HL-60 (cell line): ENCODE results near the gene TEFM.
A peak's percentile ranks its signal among the peaks of the same experiment; 100 is the strongest.
"Not testable (repeated sequence)": the region's sequence is repeated elsewhere in the genome, so short reads cannot be mapped to it uniquely, and the experiment has no call there.

ENCODE experiments used
- DNase-seq, 2 experiments: peaks; one replicate each; pipeline ENCODE4 v3.0.0-alpha.2; 2010 to 2020; ENCODE audit warnings: low read depth in 1 of 2, low spot score in 1 of 2
- H3K27ac ChIP-seq: fragments of 250-450 bp; sonication (Bioruptor Pico); replicated peaks from 2 replicates; pipeline ENCODE4 v1.5.1; 2020; ENCODE audit warnings: mild to moderate bottlenecking, moderate library complexity
- H3K27me3 ChIP-seq: fragments of 250-450 bp; sonication (Bioruptor Pico); 2 replicates; pipeline ENCODE4 v1.5.1; 2021; ENCODE audit warnings: mild to moderate bottlenecking, moderate library complexity; ENCODE audit not compliant: insufficient read depth, poor library complexity, severe bottlenecking
- H3K4me3 ChIP-seq: replicated peaks from 2 replicates; pipeline ENCODE4 v1.5.1; 2011; ENCODE audit warnings: mild to moderate bottlenecking, control low read depth, low read length; ENCODE audit not compliant: insufficient read depth
- CTCF ChIP-seq: IDR thresholded peaks from one replicate; pipeline ENCODE4 v1.5.1; 2011; ENCODE audit warnings: low read length, control low read depth, inconsistent platforms; ENCODE audit not compliant: insufficient read depth
- GABPA ChIP-seq: IDR thresholded peaks from 2 replicates; pipeline ENCODE4 v1.6.1; 2012; ENCODE audit warnings: low read depth
- POLR2AphosphoS5 ChIP-seq: IDR thresholded peaks from 2 replicates; pipeline ENCODE4 v1.6.1; 2012; ENCODE audit warnings: low read depth
- REST ChIP-seq: IDR thresholded peaks from 2 replicates; pipeline ENCODE4 v1.6.1; 2012; ENCODE audit warnings: low read depth; ENCODE audit not compliant: insufficient replicate concordance
- SPI1 ChIP-seq: IDR thresholded peaks from 2 replicates; pipeline ENCODE4 v1.6.1; 2012; ENCODE audit warnings: low read depth, mild to moderate bottlenecking, borderline replicate concordance

TEFM gene

GRCh38 chr17:30939051-30939689 lies 33.1 kb upstream of the TEFM start:
- no peak for TF ChIP-seq POLR2AphosphoS5
- no peak for TF ChIP-seq REST
- no peak for TF ChIP-seq SPI1
- no peak for TF ChIP-seq CTCF
- TF ChIP-seq GABPA: no peak
- H3K4me3 ChIP-seq: no peak overlapping the region
- no peak overlapping the region for H3K27ac ChIP-seq
- no peak for DNase-seq
- H3K27me3 ChIP-seq: no peaks in the 10 kb centered on the region

GRCh38 chr17:30933966-30934365 lies 27.9 kb upstream of the TEFM start:
- H3K27me3 ChIP-seq: no peaks in the 10 kb centered on the region
- no peak overlapping the region for H3K4me3 ChIP-seq
- H3K27ac ChIP-seq: no peak overlapping the region
- peak in 1 of 2 experiments; percentile 42 for DNase-seq
- TF ChIP-seq SPI1 (peak; percentile 91), CTCF (no peak)

GRCh38 chr17:30931582-30931981 lies 25.5 kb upstream of the TEFM start:
- not testable (repeated sequence) for H3K27me3 ChIP-seq, H3K4me3 ChIP-seq, H3K27ac ChIP-seq, DNase-seq

DNA sequence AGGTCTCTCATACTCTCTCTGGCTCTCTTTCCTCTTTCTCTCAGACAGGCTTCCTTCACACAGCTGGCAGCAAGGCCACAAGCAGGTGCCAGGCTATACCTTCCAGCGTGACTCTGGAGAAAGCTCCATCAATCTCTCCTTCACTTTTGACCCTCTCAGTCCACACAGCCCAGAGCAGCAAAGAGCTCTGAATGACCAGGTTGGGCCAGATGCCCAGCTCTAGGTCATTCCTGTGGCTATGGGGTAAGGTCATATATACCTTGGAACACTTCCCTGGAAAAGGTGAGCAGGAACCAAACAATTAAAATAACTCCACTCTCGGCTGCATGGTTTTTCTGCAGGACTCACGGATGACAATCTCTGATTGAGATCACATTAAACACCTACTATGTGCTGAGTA lies 24.5 kb upstream of the TEFM start:
- DNase-seq: no peak
- TF ChIP-seq POLR2AphosphoS5 (no peak), SPI1 (no peak), REST (no peak), GABPA (no peak), CTCF (no peak)
- Histone ChIP-seq H3K4me3 (no peak overlapping the region), H3K27ac (no peak overlapping the region), H3K27me3 (no peaks in the 10 kb centered on the region)

- not testable (repeated sequence) for H3K27me3 ChIP-seq, H3K4me3 ChIP-seq, H3K27ac ChIP-seq, DNase-seq
These were observed 23.8 kb upstream of the TEFM start for GRCh38 chr17:30929861-30930260.
